ENCODE results near the gene DHCR7.
A peak's percentile ranks its signal among the peaks of the same experiment; 100 is the strongest.

Gene DHCR7

GRCh38 chr11:71459076-71459766 lies 11.0 kb upstream of the DHCR7 start:
- no peak for DNase-seq (ENCODE audit: low read depth in 2 of 3, low spot score in 1 of 3)

GRCh38 chr11:71458146-71459070 lies 10.2 kb upstream of the DHCR7 start:
- no peak for DNase-seq (ENCODE audit: low read depth in 2 of 3, low spot score in 1 of 3)

DNA sequence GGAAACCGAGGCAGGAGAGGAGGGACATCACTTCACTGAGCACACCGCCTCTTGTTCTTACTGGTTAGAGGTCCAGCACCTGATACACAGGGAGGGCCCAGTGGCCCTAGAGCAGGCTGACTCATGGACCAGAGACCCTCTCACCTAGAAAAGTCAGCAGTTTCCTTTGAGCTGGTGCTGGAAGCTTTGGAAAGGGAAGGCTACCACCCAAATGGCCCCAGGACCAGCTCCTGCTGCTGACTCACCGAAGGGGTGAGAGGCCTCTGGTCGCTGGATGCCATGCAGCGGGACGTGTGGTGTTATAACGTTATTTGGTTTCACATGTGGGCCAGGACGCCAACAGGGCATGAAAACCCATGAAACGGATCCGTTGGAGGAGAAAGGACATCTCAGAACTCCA lies 8.6 kb upstream of the DHCR7 start:
- DNase-seq (ENCODE audit: low read depth in 2 of 3, low spot score in 1 of 3), result no peak

- no peak for DNase-seq (ENCODE audit: low read depth in 2 of 3, low spot score in 1 of 3)
Observed at GRCh38 chr11:71456294-71456693, 8.1 kb upstream of the DHCR7 start.

- no peak for DNase-seq (ENCODE audit: low read depth in 2 of 3, low spot score in 1 of 3)
Observed at GRCh38 chr11:71454470-71455113, 6.4 kb upstream of the DHCR7 start.

DNA sequence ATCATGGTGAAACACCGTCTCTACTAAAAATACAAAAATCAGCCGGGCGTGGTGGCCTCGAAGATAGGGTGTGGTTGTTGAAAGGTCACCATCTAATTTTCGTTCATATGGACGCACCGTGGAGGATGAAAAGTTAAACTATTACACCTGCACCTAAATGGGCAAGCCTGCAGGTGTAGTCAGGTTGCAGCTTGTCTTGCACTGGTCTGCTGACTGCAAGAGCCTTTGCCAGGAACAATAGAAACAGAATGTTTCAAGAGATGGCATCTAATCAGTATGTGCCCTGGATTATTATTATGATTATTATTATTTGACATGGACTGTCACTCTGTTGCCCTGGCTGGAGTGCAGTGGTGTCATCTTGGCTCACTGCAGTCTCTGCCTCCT lies 5.7 kb upstream of the DHCR7 start:
- DNase-seq (ENCODE audit: low read depth in 2 of 3, low spot score in 1 of 3), result no peak

DNA sequence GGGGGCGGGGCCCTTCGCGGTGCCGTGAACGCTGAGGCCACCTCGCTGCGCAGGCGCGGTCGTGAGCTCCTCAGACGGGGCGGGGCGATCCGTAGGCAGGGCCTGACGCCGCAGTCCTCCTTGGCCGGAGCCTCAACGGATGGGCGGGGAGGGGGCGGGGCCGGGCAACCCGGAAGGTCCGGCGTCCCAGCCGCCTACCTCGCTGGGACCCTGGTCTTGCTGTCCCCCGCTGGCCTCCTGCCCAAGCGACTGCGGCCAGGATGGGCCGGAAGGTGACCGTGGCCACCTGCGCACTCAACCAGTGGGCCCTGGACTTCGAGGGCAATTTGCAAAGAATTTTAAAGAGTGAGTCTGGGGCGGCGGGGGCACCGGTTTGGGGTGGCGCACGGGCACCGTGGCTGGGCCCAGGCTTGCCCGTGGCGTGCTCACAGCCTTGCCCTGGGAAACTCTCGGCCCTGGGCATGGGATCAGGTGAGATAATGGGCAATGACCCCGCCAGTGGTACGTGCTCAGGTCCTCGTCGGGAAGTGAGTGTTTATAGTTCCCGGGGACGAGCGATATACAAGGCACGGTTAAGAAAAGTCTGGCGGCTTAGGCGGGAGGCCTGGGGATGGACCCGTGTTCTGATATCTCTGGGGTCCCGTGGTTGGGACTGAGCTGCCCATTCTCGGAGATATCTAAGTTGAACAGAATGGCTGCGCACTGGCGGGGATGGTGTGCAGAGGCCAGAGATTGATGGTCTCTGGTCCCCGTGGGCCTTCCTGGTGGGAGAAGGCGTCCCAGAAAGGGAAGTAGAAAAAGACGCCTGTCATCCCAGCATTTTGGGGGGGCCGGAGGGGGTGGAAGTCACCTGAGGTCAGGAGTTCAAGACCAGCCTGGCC lies 5.1 kb upstream of the DHCR7 start, which contains the start of gene NADSYN1:
Gene NADSYN1 (plus strand): TSS at position 167 of the 881 bp plus-strand sequence. CDS start 94 bp downstream, at position 261.
- peak; percentile 87 to 95 (median 88) for DNase-seq (ENCODE audit: low read depth in 2 of 3, low spot score in 1 of 3)

GRCh38 chr11:71452199-71453036 lies 4.2 kb upstream of the DHCR7 start:
- DNase-seq (ENCODE audit: low read depth in 2 of 3, low spot score in 1 of 3), result peak in 2 of 3 donors; percentile 21 to 39

DNA sequence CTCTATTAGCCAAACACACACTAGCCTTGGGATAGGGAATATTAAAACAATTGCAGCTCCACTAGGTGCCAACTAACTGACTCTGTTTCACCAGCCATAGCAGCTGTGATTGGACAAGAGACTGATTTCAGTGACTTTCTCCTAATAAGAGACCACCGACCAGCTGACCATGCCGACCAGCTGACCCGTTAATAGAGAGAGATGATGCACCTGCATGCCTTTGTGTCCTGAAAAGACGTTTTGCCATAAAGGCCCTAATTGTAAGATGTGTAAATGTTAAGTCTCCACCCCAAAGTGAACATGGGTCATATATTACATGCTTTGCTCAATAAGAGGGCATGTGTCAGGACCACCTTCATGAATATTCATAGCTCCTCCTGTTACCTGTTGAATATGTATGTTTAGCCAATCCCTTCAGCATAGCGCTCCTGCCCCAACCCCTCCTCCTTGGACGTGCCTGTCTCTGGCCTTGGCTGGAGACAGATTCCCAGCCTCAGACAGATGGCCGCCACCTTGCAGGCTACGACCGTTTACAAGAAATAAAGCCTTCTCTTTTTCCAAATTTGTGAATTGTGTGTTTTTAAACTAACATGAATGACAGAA lies 3.5 kb upstream of the DHCR7 start:
- DNase-seq (ENCODE audit: low read depth in 2 of 3, low spot score in 1 of 3), result no peak

GRCh38 chr11:71450939-71451338 lies 2.7 kb upstream of the DHCR7 start:
- no peak for DNase-seq (ENCODE audit: low read depth in 2 of 3, low spot score in 1 of 3)

DNA sequence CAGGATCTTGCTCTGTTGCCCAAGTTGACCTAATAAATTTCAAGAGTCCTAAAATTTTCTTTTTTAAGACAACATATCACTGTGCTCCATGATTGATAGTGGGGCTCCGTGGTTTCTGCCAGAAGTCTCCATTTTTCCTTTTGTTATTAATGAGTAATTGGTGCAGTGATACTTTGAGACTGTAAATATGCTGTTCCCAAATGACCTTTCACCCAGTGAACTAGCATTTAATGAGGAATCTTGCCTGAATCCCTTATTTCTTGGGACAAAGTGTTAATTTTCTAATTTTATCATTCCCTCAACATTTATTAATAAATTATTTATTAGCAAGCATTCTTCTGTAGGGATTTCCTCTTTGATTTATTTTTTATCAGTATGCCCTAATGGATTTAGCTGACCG lies 2.3 kb upstream of the DHCR7 start:
- DNase-seq (ENCODE audit: low read depth in 2 of 3, low spot score in 1 of 3), result no peak

DNA sequence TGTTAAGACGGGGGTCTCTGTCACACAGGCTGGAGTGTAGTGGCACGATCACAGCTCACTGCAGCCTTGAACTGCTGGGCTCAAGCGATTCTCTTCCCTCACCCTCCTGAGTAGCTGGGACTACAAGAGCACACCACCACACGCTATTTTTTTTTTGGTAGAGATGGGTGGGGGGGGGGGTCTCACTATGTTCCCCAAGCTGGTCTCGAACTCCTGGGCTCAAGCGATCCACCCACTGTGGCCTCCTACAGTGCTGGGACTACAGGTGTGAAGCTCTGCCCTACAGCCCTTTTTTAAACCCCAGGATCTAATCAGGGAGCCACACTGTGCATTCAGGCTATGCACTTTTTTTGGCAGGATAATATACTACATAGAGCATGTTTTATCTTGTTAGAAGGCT lies 1.4 kb upstream of the DHCR7 start:
- DNase-seq (ENCODE audit: low read depth in 2 of 3, low spot score in 1 of 3), result no peak

DNA sequence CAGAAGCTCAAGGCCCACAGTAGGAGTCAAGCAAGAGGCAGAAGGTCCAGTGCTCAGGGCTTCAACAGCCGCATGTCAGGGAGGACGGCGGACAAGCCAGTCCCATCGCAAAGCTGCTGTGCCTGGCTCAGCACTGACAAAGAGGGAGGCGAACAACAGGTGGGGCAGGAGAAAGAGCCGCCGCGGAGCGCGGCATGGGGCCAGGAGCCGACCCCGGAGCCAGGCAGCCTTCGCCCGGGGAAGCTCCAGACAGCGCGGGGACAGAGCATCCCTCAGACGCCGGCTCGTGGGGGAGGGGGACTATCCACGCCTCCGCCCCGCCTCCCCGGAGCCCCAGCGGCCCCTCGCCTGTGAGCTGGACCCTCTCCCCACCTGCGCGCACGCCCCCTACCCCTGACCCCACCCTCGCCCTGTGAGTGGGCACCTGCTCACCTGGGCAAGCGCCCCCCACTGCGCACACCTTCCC lies 369 bp downstream of the DHCR7 start:
- DNase-seq (ENCODE audit: low read depth in 2 of 3, low spot score in 1 of 3), result peak in 1 of 3 donors; percentile 23

DNA sequence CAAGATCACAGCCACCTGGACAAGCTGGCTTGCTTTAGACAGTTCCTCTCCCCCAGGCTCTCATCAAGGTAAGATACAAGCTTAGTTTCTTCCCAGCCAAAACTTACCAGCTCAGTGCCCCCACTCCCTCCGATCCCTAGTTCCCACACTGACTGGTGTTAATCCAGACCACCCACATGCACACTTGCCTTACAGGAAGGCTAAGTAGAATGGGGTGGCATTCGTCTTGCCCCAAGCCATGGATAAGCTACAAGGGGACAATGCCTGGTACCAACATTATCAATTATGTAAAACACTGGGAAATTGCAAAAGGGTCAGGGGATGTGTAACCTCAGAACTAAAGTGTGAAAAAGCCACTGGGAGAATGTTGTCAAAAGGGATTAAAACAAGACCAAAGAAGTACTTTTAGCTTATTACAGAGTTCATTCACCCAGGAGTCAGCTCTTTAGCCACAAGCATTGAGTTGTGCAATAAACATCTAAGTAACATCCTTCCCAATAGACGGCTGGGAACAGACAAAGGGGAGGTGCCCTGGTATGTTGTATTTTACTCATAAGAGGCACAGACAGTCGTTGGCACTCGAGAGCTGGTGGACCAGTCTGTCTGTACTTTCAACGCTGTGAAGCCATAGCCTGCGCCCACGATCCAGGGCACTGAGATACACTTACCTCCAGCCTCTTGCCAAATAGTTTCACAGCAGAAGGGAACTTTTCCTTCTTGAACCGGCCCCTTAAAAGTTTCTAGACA lies 1.1 kb downstream of the DHCR7 start:
- no peak for DNase-seq (ENCODE audit: low read depth in 2 of 3, low spot score in 1 of 3)

- no peak for DNase-seq (ENCODE audit: low read depth in 2 of 3, low spot score in 1 of 3)
Observed at GRCh38 chr11:71446150-71446549, 2.0 kb downstream of the DHCR7 start.

- DNase-seq (ENCODE audit: low read depth in 2 of 3, low spot score in 1 of 3), result no peak
Observed at GRCh38 chr11:71444811-71445210, 3.4 kb downstream of the DHCR7 start.

DNA sequence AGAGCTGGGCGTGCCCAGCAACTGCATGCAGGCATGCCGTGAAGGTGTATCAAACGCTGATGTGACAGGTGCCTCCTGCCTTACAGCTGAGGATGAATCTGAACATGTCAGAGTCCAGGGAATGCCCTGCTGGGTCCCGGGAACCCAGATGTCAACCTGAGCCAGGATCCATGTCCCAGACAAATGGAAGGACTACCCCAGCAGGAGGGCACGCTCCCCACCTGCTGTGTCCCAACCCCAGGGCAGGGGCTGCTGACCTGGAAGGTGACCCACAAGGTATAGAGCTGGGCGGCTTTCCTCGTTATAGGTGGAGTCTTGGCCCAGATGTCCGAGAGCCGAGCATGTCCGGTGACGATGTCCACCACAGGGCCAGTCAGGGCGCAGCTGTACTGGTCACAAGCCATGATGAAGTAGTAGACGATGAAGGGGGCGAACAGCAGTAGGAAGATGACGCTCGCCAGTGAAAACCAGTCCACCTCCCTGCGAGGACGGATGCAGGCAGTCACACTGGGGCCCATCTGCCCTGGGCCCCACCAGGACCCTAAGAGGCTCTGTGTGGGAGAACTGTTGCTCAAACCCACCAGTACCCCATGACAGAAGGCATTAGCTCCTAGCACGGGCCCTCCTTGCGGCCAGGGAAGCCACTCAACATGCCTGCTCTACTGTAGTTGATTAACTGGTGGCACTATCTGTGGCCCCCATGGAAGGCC lies 4.3 kb downstream of the DHCR7 start:
- no peak for DNase-seq (ENCODE audit: low read depth in 2 of 3, low spot score in 1 of 3)

DNA sequence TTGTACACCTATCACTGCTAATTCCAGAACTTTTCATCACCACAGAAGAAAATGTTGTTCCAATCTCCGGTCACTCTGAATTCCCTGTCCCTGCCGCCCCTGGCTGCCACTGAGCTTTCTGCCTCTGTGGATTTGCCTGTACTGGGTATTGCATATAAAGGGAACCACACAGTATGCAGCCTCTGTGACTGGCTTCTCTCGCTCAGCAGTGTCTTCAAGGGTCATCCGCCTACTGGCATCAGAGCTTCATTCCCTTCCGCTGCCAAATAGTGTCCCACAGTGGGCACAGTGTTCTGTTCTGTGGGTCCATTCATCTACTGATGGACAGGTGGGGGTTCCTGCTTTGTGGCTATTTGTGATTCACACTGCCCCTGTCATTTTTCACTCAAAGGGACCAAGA lies 5.3 kb downstream of the DHCR7 start:
- DNase-seq (ENCODE audit: low read depth in 2 of 3, low spot score in 1 of 3), result no peak
